H9 (cell line): ENCODE results near the gene SH3BP2. TPM values are rescaled to one million over a fixed set of nuclear protein-coding genes. Genes with fewer than 3 reads are reported as not detected.

ENCODE experiments used
- DNase-seq: peaks from one replicate; pipeline ENCODE4 v3.0.0-alpha.2; 2017
- H2AFZ ChIP-seq: one replicate; pipeline ENCODE4 v1.6.1; 2013; ENCODE audit warnings: mild to moderate bottlenecking, low read length, control low read depth, moderate library complexity
- H2AK5ac ChIP-seq: 2 replicates; pipeline ENCODE4 v1.6.1; 2013; ENCODE audit warnings: low read length, control low read depth, mixed read lengths; ENCODE audit not compliant: insufficient read length
- H2BK120ac ChIP-seq: one replicate; pipeline ENCODE4 v1.6.1; 2013; ENCODE audit warnings: low read depth, mild to moderate bottlenecking, low read length, control low read depth, inconsistent platforms; ENCODE audit not compliant: poor library complexity, severe bottlenecking
- H2BK12ac ChIP-seq: 2 replicates; pipeline ENCODE4 v1.6.1; 2013; ENCODE audit warnings: low read length, control low read depth, mixed read lengths, low read depth; ENCODE audit not compliant: insufficient read length
- H2BK15ac ChIP-seq: 2 replicates; pipeline ENCODE4 v1.6.1; 2013; ENCODE audit warnings: low read depth, low read length, control low read depth
- H2BK20ac ChIP-seq: one replicate; pipeline ENCODE4 v1.6.1; 2013; ENCODE audit warnings: low read depth, mild to moderate bottlenecking, low read length, control low read depth, inconsistent platforms; ENCODE audit not compliant: poor library complexity, severe bottlenecking
- H2BK5ac ChIP-seq: 2 replicates; pipeline ENCODE4 v1.6.1; 2013; ENCODE audit warnings: low read length, control low read depth, mixed read lengths; ENCODE audit not compliant: insufficient read length
- H3K14ac ChIP-seq: 2 replicates; pipeline ENCODE4 v1.6.1; 2013; ENCODE audit warnings: low read length, control low read depth; ENCODE audit not compliant: insufficient read depth
- H3K18ac ChIP-seq: 2 replicates; pipeline ENCODE4 v1.6.1; 2013; ENCODE audit warnings: low read depth, mild to moderate bottlenecking, mixed read lengths, low read length, control low read depth; ENCODE audit not compliant: insufficient read length
- H3K23ac ChIP-seq: 2 replicates; pipeline ENCODE4 v1.6.1; 2013; ENCODE audit warnings: low read length, control low read depth, mixed read lengths, low read depth; ENCODE audit not compliant: insufficient read length
- H3K23me2 ChIP-seq: 2 replicates; pipeline ENCODE4 v1.6.1; 2013; ENCODE audit warnings: low read depth, mild to moderate bottlenecking, mixed read lengths, low read length, control low read depth; ENCODE audit not compliant: insufficient read length, poor library complexity, severe bottlenecking
- H3K27ac ChIP-seq: 2 replicates; pipeline ENCODE4 v1.5.1; 2013; ENCODE audit warnings: low read length, control low read depth, mixed read lengths, low read depth; ENCODE audit not compliant: insufficient read length
- H3K27me3 ChIP-seq: 2 replicates; pipeline ENCODE4 v1.6.1; 2013; ENCODE audit warnings: low read length, control low read depth, inconsistent platforms; ENCODE audit not compliant: insufficient read depth
- H3K4ac ChIP-seq: 2 replicates; pipeline ENCODE4 v1.6.1; 2013; ENCODE audit warnings: low read depth, mild to moderate bottlenecking, control low read depth, inconsistent platforms, low read length, moderate library complexity
- H3K4me1 ChIP-seq: 2 replicates; pipeline ENCODE4 v1.6.1; 2013; ENCODE audit warnings: low read length, control low read depth, inconsistent platforms; ENCODE audit not compliant: insufficient read depth
- H3K4me2 ChIP-seq: 2 replicates; pipeline ENCODE4 v1.6.1; 2013; ENCODE audit warnings: low read length, control low read depth, mixed read lengths; ENCODE audit not compliant: insufficient read length, insufficient read depth
- H3K56ac ChIP-seq: 2 replicates; pipeline ENCODE4 v1.6.1; 2013; ENCODE audit warnings: low read depth, mild to moderate bottlenecking, mixed read lengths, low read length, control low read depth; ENCODE audit not compliant: insufficient read length
- H3K79me1 ChIP-seq: 2 replicates; pipeline ENCODE4 v1.6.1; 2013; ENCODE audit warnings: low read depth, mild to moderate bottlenecking, moderate library complexity, low read length, control low read depth, inconsistent platforms; ENCODE audit not compliant: insufficient read depth, poor library complexity, severe bottlenecking
- H3K79me2 ChIP-seq: 2 replicates; pipeline ENCODE4 v1.6.1; 2013; ENCODE audit warnings: low read length, control low read depth, inconsistent platforms; ENCODE audit not compliant: insufficient read depth
- H3K9ac ChIP-seq: 2 replicates; pipeline ENCODE4 v1.6.1; 2013; ENCODE audit warnings: low read length, control low read depth, mixed read lengths; ENCODE audit not compliant: insufficient read length; ENCODE audit errors: extremely low read depth
- H3K9me3 ChIP-seq: one replicate; pipeline ENCODE4 v1.6.1; 2013; ENCODE audit warnings: low read depth, low read length, inconsistent platforms; ENCODE audit not compliant: control insufficient read depth
- H3T11ph ChIP-seq: one replicate; pipeline ENCODE4 v1.6.1; 2013; ENCODE audit warnings: mild to moderate bottlenecking, low read length, control low read depth, inconsistent platforms
- H4K20me1 ChIP-seq: one replicate; pipeline ENCODE4 v1.6.1; 2013; ENCODE audit not compliant: control insufficient read depth, insufficient read length, insufficient read depth
- H4K5ac ChIP-seq: 2 replicates; pipeline ENCODE4 v1.6.1; 2013; ENCODE audit warnings: low read depth, mild to moderate bottlenecking, mixed read lengths, low read length, control low read depth; ENCODE audit not compliant: insufficient read length
- H4K8ac ChIP-seq: replicated peaks from 2 replicates; pipeline ENCODE4 v1.6.1; 2013; ENCODE audit warnings: low read length, control low read depth, mixed read lengths, low read depth; ENCODE audit not compliant: insufficient read length
- H4K91ac ChIP-seq: 2 replicates; pipeline ENCODE4 v1.6.1; 2013; ENCODE audit warnings: low read depth, mild to moderate bottlenecking, moderate library complexity, mixed read lengths, low read length, control low read depth; ENCODE audit not compliant: insufficient read length
- H3K27ac Mint-ChIP-seq, 3 experiments: 2 replicates in 2 of 3; 3 replicates in 1 of 3; pipeline ENCODE4 v1.8.0; 2020 to 2021; ENCODE audit warnings: mixed read lengths in 3 of 3, mild to moderate bottlenecking in 1 of 3, moderate library complexity in 1 of 3
- H3K27me3 Mint-ChIP-seq: 2 replicates; pipeline ENCODE4 v1.8.0; 2021; ENCODE audit warnings: low read depth, mild to moderate bottlenecking, moderate library complexity, mixed read lengths
- H3K36me3 Mint-ChIP-seq, 3 experiments: 2 replicates in 2 of 3; 3 replicates in 1 of 3; pipeline ENCODE4 v1.8.0; 2020 to 2021; ENCODE audit warnings: low read depth in 3 of 3, mixed read lengths in 3 of 3; ENCODE audit not compliant: insufficient read depth in 1 of 3
- H3K4me1 Mint-ChIP-seq, 2 experiments: 2 replicates each; pipeline ENCODE4 v1.8.0; 2020; ENCODE audit warnings: mixed read lengths in 2 of 2
- H3K4me3 Mint-ChIP-seq, 2 experiments: 2 replicates in 1 of 2; 3 replicates in 1 of 2; pipeline ENCODE4 v1.8.0; 2020 to 2021; ENCODE audit warnings: mild to moderate bottlenecking in 2 of 2, mixed read lengths in 2 of 2, moderate library complexity in 1 of 2
- H3K9me3 Mint-ChIP-seq, 2 experiments: 2 replicates in 1 of 2; 3 replicates in 1 of 2; pipeline ENCODE4 v1.8.0; 2020; ENCODE audit warnings: mild to moderate bottlenecking in 2 of 2, mixed read lengths in 2 of 2, moderate library complexity in 1 of 2
- WGBS: extraction: QIAGEN DNeasy Blood & Tissue Kit; methylation state at CpG from one replicate; pipeline ENCODE4 v1.1.7; 2013; ENCODE audit warnings: missing lambda C conversion rate, low lambda C conversion rate, mixed read lengths; ENCODE audit not compliant: insufficient read length; ENCODE audit errors: extremely low coverage; 5-methylcytosine and 5-hydroxymethylcytosine counted together
- total RNA-seq: library from RNA; stranded (reverse); gene quantifications from 2 replicates; pipeline ENCODE4 v1.2.1, GENCODE V29; 2021
- TF ChIP-seq, protein P1 (sequence below): fragments of 200-600 bp; sonication (generic); conservative IDR thresholded peaks from 3 replicates; pipeline ENCODE4 v1.8.0; 2021; ENCODE audit warnings: antibody characterized with exemption, mild to moderate bottlenecking

The SH3BP2 gene
- total RNA-seq, 1 experiment from 2014 or later, result 37.6 TPM

- no CpG with 5 or more reads among the region's 4 CpGs for WGBS
- DNase-seq, result no peak
Measured at GRCh38 chr4:2823301-2823670, 30.4 kb downstream of the SH3BP2 start.

More at GRCh38 chr4:2823301-2823670, 30.4 kb downstream of the SH3BP2 start:
- Mint-ChIP-seq H3K27ac (peak overlapping the region in 1 of 3 experiments; percentile 23; a peak in 1 of 7 replicates), H3K4me1 (peaks cover 12 to 15% of the 10 kb centered on the region in 2 experiments), H3K4me3 (no peak overlapping the region), H3K36me3 (peaks cover 23 to 59% (median 45%) of the 10 kb centered on the region in 3 experiments; a peak in 6 of 7 replicates), H3K9me3 (no peaks in the 10 kb centered on the region; a peak in 2 of 5 replicates), H3K27me3 (no peaks in the 10 kb centered on the region)
- Histone ChIP-seq H2AFZ (no peak overlapping the region), H3K18ac (no peak overlapping the region), H3K4ac (no peak overlapping the region), H3K23ac (no peak overlapping the region), H3K23me2 (peaks cover 3% of the 10 kb centered on the region), H3K79me1 (no peaks in the 10 kb centered on the region), H3K4me2 (no peak overlapping the region), H3K27me3 (no peaks in the 10 kb centered on the region), H4K8ac (no peak overlapping the region), H4K91ac (no peak overlapping the region), H2AK5ac (no peak overlapping the region), H2BK15ac (no peak overlapping the region), H4K5ac (no peak overlapping the region), H3K9me3 (no peaks in the 10 kb centered on the region), H2BK5ac (no peak overlapping the region), H3T11ph (no peak overlapping the region), H3K27ac (no peak overlapping the region), H2BK12ac (no peak overlapping the region), H3K79me2 (no peaks in the 10 kb centered on the region), H2BK120ac (no peak overlapping the region), H3K14ac (no peak overlapping the region), H2BK20ac (no peak overlapping the region), H3K56ac (no peak overlapping the region), H4K20me1 (peaks cover 6% of the 10 kb centered on the region), H3K9ac (no peak overlapping the region), H3K4me1 (no peaks in the 10 kb centered on the region)
- TF ChIP-seq, protein P1, sequence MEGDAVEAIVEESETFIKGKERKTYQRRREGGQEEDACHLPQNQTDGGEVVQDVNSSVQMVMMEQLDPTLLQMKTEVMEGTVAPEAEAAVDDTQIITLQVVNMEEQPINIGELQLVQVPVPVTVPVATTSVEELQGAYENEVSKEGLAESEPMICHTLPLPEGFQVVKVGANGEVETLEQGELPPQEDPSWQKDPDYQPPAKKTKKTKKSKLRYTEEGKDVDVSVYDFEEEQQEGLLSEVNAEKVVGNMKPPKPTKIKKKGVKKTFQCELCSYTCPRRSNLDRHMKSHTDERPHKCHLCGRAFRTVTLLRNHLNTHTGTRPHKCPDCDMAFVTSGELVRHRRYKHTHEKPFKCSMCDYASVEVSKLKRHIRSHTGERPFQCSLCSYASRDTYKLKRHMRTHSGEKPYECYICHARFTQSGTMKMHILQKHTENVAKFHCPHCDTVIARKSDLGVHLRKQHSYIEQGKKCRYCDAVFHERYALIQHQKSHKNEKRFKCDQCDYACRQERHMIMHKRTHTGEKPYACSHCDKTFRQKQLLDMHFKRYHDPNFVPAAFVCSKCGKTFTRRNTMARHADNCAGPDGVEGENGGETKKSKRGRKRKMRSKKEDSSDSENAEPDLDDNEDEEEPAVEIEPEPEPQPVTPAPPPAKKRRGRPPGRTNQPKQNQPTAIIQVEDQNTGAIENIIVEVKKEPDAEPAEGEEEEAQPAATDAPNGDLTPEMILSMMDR, result no peak
